Left ventricle myocardium superior (tissue), 1 donor: Measurements from ENCODE around the gene CYB5R2. TPM values are rescaled to one million over a fixed set of nuclear protein-coding genes. Genes with fewer than 3 reads are reported as not detected.
A peak's percentile ranks its signal among the peaks of the same experiment; 100 is the strongest.
"Not testable (repeated sequence)": the region's sequence is repeated elsewhere in the genome, so short reads cannot be mapped to it uniquely, and the experiment has no call there.

Source experiments
- ATAC-seq: fragments of 200-7000 bp; cut with Tn5 transposase; one replicate; pipeline ENCODE4 v1.9.1; 2020; ENCODE audit warnings: mild to moderate bottlenecking, moderate library complexity
- DNase-seq: peaks from one replicate; pipeline ENCODE4 v3.0.0-alpha.2; 2020
- intact Hi-C: fragments of 100-400 bp; cut with micrococcal nuclease; formaldehyde crosslinking; loops from one replicate; pipeline ENCODE4 v1.11.0; 2022
- total RNA-seq: library from RNA; stranded (reverse); fragmentation: NEBNext Ultra II Directional; extraction: Animal tissue kit (Norgen Biotek cat#: 25700); gene quantifications from one replicate; pipeline ENCODE4 v1.2.1, GENCODE V29; 2021
- donor health status: DM: no; HTN: yes; CAD: no; lungs with severe emphysema.

The CYB5R2 gene
- total RNA-seq, 1 donor from 2014 or later: 1.2 TPM

DNA sequence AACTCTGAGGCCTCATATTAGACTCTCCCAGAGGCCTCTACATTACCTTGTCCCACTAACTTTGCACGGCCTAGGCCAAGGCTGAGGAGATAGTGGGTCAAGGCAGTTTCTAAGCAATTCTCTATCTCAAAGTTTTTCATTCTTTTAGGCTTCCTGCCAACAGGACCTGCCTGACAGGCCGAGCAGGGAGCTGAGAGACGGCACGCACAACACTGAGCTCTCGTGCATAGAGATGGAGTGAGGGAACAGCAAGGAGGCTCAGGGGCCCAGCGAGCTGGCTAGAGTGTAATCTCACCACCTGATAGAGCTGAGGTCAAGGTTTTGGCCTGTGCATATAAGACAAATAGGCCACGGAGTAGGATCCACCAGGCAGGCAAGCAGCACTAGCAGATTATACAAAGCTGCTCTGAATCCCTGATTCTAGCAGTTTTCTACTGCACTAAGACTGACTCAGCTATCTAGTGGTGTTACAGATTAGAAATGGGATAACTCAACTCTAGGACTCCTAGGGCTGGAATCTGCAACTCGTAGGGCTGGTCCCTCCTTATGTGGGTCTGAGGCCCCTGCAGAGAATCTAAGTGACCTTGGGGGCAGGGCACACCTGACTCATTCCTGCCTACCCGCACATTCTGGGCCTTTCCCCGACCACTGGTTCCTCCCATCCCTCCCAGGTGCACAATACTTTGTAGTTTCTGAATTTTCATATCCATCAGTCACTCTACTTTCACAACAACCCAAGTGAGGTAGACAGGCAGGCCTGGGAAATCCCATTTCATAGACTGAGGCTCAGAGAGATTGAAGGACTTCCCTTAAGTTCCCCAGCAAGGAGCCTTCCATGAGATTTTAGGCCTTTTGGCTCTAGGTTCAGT lies 1.7 kb downstream of the CYB5R2 start:
- intact Hi-C loops: no loop called here
- DNase-seq (no peak), ATAC-seq (no peak)

DNA sequence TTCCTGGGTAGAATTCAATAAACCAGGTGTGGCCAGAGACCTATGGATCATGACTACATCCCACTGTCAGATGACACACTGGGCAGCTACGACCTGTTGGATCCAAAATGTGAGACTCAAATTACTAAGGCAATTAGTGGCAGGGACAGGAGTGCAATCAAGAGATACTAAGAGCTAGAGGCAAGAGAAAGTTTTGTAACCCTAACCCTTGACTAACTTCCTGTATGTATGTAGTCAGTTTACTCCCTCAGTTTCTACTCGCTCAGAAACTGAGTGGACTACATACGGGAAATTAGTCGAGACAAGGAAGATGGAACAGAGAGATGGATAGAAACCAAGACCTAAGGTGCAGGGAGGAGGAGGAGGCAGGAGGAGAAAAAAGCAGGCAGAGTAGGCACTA lies 2.7 kb downstream of the CYB5R2 start:
- intact Hi-C loops: no loop called here
- ATAC-seq (no peak), DNase-seq (no peak)

DNA sequence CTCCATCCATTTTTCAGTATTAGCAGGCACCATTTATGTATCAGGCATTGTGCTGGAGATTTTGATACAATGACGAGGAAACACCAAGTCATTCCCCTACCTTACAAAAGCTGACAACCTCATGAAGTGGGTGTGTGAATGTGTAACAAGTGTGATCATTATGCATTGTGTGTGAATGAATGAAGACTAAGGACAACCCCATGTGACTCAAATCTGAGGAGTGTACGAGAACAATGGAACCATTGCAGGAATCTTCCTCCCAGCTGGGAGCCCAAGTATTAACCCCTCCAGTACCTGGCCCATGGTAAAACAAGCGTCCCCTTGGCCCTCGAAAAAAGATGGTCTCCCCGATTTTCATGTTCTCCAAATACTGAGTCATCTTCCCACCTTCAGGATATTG lies 4.4 kb downstream of the CYB5R2 start:
- intact Hi-C loops: loop anchor here (5.0 kb wide), 1 partner anchor 97 kb away; no protein-coding TSS in a partner anchor
- DNase-seq (no peak), ATAC-seq (no peak)

DNA sequence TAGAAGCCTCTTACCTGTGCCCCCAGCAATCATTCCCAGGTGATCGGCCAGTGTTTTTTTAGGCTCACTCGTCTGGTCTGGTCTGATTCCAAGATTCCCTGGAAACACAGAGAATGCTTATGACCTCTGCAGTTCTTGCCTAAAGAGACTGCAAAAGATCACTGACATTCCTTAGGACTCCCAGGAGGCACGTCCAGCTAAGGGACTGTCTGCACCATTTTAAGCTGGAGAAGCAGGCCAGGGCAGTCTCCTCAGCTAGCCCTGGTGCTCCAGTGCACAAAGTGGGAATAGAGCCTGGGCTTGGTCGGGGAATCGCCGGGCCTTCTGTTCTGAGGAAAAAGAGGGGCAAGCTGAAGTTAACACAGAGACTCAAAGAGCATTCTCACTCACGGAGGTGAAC lies 4.8 kb downstream of the CYB5R2 start:
- ATAC-seq (no peak), DNase-seq (no peak)
- intact Hi-C loops: loop anchor here (5.0 kb wide), 1 partner anchor 96 kb away; no protein-coding TSS in a partner anchor

DNA sequence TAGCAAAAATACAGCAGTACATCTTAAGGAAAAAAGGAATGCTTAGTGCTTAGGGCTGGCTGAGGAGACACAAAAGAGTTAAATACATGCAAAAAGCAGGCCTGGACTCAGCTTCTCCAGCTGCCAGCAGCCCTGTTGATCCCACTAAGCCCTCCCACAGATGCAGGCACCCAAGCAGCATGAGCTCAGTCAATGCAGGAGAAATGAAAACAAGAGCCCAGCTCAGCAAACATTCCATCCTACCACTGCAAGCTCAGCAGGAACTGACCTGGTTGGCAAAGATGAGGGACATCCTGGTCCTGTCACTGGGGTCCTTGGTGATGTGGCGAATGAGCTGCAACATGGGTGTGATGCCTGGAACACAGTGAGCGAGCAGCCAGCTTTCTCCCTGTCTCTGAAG lies 5.8 kb downstream of the CYB5R2 start:
- ATAC-seq: no peak
- DNase-seq: no peak
- intact Hi-C loops: loop anchor here (5.0 kb wide), 1 partner anchor 95 kb away; no protein-coding TSS in a partner anchor

DNA sequence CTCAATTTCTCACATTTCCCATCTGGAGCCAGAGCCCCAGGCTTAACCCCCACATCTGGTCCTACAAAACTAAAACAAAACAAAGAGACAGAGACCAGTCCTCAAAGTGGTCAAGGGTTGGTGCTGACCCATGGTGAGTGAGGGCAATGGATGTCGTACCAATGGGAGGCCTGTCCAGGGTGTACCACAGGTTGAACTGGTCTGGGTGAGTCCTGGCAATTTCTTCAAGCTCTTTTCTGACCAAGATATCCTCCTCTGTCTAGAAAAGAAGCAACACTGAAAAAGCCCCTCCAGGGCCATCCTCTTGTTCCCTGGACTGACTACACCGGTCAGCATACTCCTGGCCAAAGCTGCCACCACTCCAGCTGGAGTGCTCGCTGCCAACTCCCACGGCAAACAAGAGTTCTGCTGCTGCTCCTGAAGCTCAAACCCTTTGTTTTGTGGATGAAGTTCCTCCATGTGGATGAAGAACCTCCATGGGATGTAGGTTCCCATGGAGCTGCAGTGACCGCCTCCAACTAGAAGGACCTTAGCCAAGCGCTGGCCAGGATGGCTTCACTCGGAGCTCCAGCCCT lies 6.9 kb downstream of the CYB5R2 start:
- DNase-seq (no peak), ATAC-seq (no peak)
- intact Hi-C loops: loop anchor here (5.0 kb wide), 1 partner anchor 94 kb away; no protein-coding TSS in a partner anchor

DNA sequence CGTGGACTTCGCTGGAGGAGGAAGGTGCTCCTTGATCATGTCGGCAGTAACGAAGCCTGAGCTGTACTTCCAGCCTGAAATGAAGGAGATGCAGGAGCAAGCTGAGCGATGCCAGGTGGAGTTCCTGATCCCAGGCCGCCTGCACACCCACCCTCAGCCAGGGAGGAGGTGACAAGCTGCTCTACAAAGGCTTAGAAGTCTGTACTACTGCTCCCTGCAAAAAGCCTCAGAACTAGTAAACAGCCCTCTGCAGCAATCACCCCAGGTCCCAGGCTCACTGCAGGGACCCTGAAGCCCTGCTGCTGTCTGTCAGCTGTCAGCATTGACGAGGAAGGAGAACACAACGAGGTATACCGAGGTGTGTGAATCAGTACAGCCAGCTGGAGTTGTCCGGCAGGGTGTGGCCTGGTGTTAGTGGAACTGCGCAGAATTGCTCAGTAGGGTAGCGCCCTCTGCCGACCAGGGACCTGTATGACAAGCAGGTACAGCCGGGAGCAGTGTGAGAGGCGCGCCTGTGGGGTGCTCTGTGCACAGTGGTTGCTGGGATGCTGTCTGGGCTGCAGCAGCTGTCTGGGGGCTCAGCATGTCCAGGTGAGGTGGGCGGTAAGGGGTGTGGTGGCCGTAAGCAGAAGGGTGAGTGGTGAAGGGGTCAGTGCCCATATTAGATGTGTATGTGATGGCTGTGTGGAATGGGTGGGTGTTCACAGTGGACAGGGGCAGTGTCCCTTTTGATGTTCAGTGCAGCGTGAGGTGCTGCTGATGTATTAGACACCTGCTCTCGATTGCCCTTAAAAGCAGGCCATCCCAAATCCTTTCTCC lies 7.6 kb downstream of the CYB5R2 start:
- intact Hi-C loops: loop anchor here (5.0 kb wide), 1 partner anchor 93 kb away; no protein-coding TSS in a partner anchor
- ATAC-seq (peak; percentile 94), DNase-seq (peak; percentile 80)

DNA sequence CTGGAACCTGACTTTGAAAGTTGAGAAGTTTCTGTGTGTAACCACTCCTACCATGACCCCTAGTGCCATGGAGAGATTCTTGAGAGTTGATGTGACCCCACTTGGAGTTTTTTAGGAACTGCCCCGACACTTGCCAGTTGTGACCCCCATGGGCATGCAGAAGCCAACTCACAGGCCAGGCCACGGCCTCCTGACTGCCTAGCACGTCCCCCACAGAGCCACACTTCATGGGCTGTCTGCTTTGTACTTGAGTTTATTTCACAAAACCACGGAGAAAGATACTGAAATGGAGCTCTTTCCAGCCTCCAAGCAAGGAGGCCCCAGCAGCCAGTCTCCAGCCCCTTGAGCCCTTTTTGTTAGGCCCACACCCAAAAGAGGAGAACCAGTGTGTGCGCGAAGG lies 8.4 kb downstream of the CYB5R2 start:
- intact Hi-C loops: loop anchor here (5.0 kb wide), 1 partner anchor 93 kb away; no protein-coding TSS in a partner anchor
- DNase-seq: no peak
- ATAC-seq: no peak

DNA sequence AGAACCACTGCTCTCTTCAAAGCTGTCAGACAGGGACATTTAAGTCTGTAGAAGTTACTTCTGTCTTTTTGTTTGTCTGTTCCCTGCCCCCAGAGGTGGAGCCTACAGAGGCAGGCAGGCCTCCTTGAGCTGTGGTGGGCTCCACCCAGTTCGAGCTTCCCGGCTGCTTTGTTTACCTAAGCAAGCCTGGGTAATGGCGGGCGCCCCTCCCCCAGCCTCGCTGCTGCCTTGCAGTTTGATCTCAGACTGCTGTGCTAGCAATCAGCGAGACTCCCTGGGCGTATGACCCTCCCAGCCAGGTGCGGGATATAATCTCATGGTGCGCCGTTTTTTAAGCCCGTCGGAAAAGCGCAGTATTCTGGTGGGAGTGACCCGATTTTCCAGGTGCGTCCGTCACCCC lies 9.8 kb downstream of the CYB5R2 start:
- intact Hi-C loops, ATAC-seq, DNase-seq: not testable (repeated sequence)

DNA sequence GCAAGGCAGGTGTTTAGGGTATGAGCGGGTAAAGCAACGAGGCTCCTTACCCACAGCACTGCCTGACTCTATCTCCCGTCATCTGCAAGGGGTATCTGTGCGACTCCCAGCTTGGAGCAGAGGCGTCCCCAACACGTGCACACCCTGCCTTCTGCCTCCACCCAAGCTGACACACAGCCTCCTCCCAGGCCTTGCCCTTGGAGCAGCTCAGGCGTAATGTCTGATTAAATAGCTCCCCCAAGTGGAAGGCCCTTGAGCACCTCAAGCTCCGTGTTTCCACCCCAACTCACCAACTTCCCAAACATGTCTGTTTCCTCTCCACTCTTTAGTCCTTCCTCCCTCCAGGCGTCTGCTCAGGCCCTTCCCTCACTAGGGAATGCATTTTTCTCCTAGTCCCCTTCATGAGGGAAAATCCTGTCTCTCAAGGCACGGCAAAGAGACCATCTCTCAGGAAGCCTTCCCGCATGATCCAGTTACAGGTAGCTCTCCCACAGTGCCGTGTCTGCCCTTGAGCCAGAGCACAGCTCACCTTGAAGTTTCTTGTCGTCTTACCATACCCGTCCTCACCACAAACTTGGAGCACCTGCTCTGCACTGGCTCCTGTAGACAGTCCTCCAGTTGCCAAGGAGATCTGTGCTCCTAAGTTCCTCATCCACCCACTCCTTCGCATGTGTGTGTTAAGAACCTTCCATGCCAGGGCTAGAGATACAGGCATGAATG lies 15.8 kb downstream of the CYB5R2 start:
- ATAC-seq (peak; percentile 91), DNase-seq (peak; percentile 64)
- intact Hi-C loops: loop anchor here (5.0 kb wide), 1 partner anchor 90 kb away; no protein-coding TSS in a partner anchor

DNA sequence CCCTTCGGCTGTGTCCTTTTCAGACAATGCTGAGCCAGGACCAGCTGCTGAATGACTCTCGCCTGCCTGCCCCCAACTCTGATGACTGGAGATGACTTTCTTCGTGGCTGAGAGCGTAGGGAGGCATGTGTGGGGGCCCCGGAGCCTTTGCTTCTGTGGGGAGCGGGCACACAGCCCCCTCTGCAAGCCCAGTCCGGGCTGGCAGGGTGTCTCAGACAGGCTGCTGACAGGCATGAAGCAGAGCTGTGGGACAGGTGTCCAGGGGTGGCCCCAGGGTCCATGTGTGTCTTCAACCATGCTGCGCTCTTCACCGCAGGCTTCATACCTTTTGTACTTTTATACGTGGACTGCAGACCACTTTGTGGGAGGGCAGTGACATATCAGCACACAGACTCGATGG lies 16.6 kb downstream of the CYB5R2 start:
- DNase-seq: no peak
- intact Hi-C loops: loop anchor here (5.0 kb wide), 1 partner anchor 89 kb away; no protein-coding TSS in a partner anchor
- peak; percentile 26 for ATAC-seq

DNA sequence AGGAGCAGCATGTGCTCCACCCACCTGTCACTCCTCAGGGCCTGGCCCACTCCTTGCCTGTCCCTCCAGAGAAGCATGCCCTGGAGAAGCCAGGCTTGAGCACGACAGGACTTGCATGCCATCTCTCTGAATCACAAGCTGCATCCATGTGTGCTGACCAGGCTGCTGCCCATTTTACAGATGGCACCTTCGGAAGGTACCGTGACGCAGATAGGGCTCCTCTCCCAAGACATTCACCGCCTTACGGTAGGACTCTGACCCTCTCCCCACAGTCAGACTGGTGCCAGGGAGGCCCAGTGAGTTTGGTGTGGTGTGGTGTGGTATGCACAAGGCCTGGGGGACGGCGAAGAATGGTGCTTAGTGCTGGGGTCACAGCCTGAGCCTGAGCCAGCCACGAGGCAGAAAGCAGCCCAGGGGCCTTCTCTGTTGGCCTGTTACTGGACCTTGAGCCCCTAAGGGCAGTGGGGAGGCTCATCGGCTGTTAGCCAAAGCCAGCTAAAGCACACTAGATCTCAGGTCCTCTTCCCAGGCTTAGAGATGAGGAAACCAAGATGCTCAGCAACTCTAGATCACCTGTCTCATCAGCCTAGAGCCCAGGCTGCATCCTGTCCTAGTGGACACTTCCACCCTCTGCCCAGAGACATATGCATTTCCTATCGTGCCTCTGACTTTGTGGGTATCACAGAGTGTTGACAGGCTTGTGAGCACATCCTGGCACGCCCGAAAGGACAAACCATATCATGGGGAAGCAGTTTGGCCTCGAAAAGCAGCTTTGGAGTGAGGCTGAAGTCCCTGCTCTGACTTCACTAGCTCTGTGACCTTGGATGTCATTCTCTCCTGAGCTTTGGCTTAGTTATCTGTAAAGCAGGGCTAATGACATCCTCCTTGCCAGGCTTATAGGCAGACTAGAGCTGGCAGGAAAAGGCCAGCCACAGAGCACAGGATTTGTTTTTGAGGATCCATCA lies 17.8 kb downstream of the CYB5R2 start:
- DNase-seq (peak; percentile 51), ATAC-seq (peak; percentile 84)
- intact Hi-C loops: loop anchor here (5.0 kb wide), 1 partner anchor 88 kb away; no protein-coding TSS in a partner anchor

DNA sequence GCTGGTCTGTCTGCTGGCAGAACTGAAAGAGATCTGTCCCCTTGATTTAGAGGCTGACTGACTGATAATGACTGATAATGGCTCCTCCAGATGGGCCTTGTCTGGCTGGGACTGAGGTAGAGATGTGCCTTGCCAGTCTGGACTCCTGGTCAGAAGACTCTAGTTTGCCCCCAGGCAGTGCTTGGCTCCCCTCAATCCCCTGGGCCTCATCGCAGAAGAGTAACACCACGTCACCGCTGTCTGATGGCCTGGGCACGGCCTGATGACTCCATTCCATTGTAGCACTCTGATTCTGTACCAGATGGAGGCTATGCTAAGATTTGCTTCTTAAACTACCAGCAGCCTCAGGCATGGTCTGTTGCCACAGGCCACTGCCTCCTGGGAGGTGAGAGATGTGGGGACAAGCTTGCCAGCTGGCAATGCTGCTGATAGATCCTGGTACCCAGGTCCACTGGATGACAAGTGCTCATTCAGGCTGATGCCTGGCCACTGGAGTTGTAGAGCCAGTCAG lies 19.1 kb downstream of the CYB5R2 start:
- no peak for ATAC-seq
- DNase-seq: no peak
- intact Hi-C loops: no loop called here

DNA sequence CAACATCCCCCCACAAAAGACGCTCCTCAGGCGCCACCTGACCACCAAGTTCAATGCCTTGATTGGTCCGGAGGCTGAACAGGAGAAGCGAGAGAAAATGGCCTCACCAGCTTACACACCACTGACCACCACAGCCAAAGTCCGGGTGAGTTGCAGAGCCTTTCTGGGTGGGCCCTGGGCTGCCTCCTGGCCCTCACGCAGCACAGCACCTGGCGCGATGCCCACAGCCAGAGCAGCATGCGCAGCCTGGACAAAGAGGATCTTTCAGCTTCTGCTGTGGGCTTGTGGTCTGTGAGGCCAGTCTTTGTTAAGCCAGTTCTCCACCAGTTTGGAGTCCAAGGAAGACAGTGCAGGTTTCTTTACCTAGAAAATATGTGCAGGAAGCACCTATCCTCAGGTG lies 21.6 kb downstream of the CYB5R2 start:
- DNase-seq: peak; percentile 49
- ATAC-seq: no peak
- intact Hi-C loops: no loop called here

DNA sequence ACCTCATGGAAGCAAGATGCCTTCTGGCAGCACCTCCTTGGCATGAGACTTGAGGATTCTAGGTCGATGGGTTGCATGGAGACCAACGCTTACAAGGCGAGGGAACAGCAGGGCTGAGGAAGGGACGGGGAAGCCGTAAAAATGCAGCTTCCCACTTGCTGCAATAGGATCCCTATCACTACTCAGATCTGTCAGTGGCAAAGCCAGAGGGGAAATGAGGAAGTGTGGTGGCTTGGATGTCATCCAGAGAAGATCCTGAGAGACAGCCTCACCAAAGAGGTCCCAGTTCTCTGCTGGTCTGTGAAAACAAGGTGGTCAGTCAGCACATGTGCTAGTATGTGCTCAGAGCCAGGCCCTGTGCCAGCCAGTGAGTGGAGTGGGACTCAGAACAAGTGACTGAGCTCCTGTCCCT lies 22.2 kb downstream of the CYB5R2 start:
- no peak for DNase-seq
- ATAC-seq: no peak
- intact Hi-C loops: no loop called here

DNA sequence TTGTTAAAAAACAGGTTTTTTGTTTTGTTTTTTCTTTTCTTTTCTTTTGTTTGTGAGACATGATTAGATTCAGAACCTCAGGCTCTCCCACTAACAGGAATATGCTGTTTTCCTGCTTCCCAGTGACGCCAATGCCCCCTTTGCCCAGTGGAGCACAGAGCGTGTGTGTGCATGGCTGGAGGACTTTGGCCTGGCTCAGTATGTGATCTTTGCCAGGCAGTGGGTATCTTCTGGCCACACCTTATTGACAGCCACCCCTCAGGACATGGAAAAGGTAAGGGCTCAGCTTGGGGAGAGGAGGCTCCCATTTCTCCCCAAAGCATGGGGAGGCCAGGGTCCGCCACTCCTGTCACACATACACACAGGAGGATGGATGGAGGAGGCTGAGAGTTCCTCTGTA lies 25.0 kb downstream of the CYB5R2 start:
- ATAC-seq (no peak), DNase-seq (no peak)
- intact Hi-C loops: no loop called here

DNA sequence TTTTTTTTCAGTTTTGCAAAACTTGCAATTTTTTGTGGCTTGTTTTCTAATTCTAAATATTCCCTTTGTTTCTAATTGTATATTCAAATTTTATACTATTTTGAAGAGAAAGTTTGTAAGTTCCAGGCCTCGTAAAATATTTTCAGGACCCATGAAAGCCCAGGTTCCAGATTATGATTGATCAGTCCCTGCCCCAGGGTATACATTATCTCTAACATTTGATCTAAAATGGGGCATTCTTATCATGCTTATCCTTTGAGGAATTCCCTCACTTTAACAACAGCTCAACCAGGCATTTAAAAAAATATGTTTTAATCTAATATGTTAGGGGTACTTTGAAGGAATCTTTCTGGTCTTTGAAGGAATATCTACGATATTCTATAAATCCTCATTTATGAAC lies 26.4 kb downstream of the CYB5R2 start:
- ATAC-seq (no peak), DNase-seq (no peak)
- intact Hi-C loops: no loop called here
